Activated T-cell treated with anti-CD3 and anti-CD28 coated beads, Interleukin-2, amount 50 U/mL, for 4 hours (primary cell): ENCODE data around the gene ALDH1A1. TPM values are rescaled to one million over a fixed set of nuclear protein-coding genes. Genes with fewer than 3 reads are reported as not detected.

Source experiments
- ATAC-seq, 2 donors: fragments of 200-7000 bp; cut with Tn5 transposase; one replicate each; pipeline ENCODE4 v1.10.0; 2021
- DNase-seq: peaks from one replicate; pipeline ENCODE4 v3.0.0-alpha.2; 2020
- H3K27me3 Mint-ChIP-seq: one replicate; pipeline ENCODE4 v1.8.0; 2021; ENCODE audit warnings: low read depth, mixed read lengths
- H3K36me3 Mint-ChIP-seq: one replicate; pipeline ENCODE4 v1.8.0; 2022; ENCODE audit warnings: mixed read lengths; ENCODE audit not compliant: insufficient read depth
- H3K4me1 Mint-ChIP-seq: one replicate; pipeline ENCODE4 v1.8.0; 2021; ENCODE audit warnings: low read depth, mixed read lengths
- H3K4me3 Mint-ChIP-seq: one replicate; pipeline ENCODE4 v1.8.0; 2021; ENCODE audit warnings: mild to moderate bottlenecking, moderate library complexity, mixed read lengths
- H3K9me3 Mint-ChIP-seq: one replicate; pipeline ENCODE4 v1.8.0; 2021; ENCODE audit warnings: mixed read lengths
- total RNA-seq, 3 donors: library from RNA; stranded (reverse); gene quantifications; one replicate each; pipeline ENCODE4 v1.2.1, GENCODE V29; 2021

The ALDH1A1 gene
- total RNA-seq, 3 donors from 2014 or later: 0.16 to 0.35 (median 0.22) TPM

DNA sequence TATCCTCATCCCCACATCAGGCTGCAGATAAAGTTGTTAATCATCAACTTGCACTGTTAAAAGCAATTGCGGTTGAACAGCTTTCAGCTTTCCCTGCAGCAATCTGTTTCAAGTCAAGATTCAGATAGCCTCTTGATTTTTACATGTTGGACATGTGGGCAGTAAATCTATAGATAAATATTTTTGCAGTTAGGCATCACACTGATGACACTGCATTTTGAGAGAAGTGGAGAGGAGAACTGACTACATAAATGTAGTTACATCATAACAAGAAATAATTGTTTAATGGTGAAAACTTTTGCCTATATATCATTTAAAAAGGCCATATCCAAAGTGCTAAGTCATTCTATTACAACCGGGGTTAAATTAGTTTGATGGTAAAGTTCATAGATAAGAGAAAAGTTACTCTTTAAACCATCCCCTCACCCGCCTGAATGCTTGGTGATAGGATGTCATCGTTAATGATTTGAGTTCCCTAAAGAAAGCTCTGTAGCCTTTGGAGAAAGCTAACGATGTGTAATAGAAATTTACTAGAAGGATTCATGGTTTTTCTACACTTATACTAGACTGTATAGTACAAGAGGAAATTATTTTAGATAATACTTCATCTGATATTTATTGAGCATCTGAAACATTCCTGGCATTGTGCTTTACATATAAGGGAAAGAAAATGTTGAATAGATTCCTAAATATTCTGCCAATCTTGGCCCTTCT is 30.8 kb upstream of the ALDH1A1 start:
- no peaks in the 10 kb centered on the region for H3K4me1 Mint-ChIP-seq
- no peak for DNase-seq
- ATAC-seq: no peak
- H3K4me3 Mint-ChIP-seq: no peak overlapping the region
- H3K9me3 Mint-ChIP-seq: no peaks in the 10 kb centered on the region
- H3K36me3 Mint-ChIP-seq: no peaks in the 10 kb centered on the region
- H3K27me3 Mint-ChIP-seq: peaks cover 4% of the 10 kb centered on the region

DNA sequence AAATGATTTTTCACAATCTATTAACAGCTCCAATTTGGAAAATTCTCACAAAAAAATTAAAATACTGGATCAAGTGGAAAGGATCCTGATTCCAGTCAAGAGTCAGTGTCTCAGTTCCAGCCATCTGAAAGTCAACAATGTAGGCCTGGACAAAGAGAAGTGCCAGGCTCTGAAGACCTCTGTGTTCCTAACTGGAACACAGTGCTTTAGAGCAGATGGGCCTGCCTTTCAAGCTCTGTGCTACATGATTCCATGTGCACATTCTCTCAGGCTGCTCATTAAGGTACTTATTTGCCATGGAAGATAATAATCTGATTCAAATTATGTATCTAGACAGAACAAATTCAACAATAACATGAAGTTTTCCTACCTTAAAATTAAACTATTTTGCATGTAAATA is 30.2 kb upstream of the ALDH1A1 start:
- no peak overlapping the region for H3K4me3 Mint-ChIP-seq

DNA sequence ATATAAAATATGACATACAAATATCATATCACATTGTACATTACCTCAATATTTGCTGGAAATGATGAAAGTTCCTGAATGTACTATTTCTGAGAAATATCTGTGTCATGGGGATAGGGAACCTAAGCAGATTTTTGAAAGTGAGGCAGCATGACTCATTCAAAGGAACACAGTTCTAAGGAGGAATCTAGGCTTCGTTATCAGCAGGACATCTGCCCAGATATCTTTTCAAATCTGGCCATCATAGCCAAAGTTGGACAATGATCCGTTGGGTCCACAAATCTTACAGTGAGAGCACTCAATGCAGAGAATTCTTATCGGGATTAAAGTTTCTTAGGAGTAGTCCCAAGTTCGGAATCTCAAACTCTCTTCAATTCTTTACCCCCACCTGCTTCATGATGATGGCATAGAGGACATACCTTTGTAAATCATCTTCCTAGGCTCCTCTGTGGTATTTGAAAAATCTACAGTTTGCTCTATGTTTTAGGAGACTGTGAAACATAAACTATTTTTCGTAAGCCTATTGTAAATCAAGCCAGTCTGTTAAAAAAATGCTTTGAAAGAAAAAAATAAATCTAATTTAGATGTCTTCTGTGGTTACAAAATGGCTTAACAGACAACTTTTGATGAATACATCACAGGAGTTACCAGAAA is 29.4 kb upstream of the ALDH1A1 start:
- Mint-ChIP-seq H3K9me3 (no peaks in the 10 kb centered on the region), H3K27me3 (peaks cover 4% of the 10 kb centered on the region), H3K36me3 (no peaks in the 10 kb centered on the region), H3K4me1 (no peaks in the 10 kb centered on the region), H3K4me3 (no peak overlapping the region)
- ATAC-seq: no peak
- no peak for DNase-seq

More for the DNA sequence above, 30.2 kb upstream of the ALDH1A1 start:
- no peak for ATAC-seq
- no peaks in the 10 kb centered on the region for H3K36me3 Mint-ChIP-seq
- no peaks in the 10 kb centered on the region for H3K9me3 Mint-ChIP-seq
- no peaks in the 10 kb centered on the region for H3K4me1 Mint-ChIP-seq
- DNase-seq: no peak
- H3K27me3 Mint-ChIP-seq: peaks cover 4% of the 10 kb centered on the region

DNA sequence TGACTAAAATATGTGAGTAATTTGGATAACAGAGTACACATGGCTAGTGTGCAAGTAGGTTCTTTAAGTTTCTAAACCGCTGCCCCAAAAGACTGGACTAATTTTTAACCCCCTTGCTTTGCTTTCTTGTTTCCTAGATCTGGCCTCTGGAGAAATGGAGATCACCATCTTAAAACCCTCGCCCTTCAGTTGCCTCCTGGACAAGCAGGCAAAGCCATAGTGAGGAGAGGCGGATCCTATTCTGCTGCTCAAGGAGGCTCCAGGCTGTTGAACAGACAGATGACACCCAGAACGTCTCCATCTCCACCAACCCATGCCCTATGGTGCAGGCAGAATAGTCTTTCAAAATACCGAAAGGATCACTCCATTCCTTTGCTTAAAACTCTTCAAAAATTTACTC is 28.6 kb upstream of the ALDH1A1 start:
- no peaks in the 10 kb centered on the region for H3K4me1 Mint-ChIP-seq
- ATAC-seq: no peak

DNA sequence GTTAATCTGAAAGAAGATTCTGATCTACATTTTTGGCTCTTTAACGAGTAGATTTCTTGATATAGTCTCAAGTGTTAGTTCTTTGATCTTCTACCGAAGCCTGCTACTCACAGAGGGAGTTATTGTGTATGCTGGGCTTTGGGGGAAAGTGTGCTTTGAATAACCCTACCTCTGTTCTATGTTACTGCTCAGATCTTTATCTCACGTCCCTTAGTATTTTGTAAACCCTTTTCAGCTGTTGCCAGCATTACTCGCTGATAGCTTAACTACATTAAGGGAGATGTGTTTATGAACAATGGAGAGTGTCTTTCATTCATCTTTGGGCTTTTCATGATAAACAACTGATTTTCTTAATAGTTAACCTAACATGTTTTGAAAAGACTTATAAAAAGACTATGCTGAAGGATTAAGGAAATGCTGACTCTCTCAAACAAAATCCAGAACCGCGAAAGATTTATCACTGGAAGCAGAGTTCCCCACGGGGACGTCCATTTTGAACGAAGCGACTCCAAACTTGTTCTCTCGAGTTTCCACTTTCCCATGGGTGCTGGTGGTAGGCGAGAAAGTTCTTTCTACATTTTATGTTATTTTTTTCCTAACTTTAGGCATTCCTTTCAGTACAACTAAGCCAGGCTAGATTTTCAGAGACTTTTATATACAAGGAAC is 27.9 kb upstream of the ALDH1A1 start:
- DNase-seq (no peak), ATAC-seq (no peak)
- Mint-ChIP-seq H3K27me3 (peaks cover 2% of the 10 kb centered on the region), H3K4me3 (no peak overlapping the region), H3K4me1 (no peaks in the 10 kb centered on the region), H3K9me3 (no peaks in the 10 kb centered on the region), H3K36me3 (no peaks in the 10 kb centered on the region)

More for the DNA sequence above, 28.6 kb upstream of the ALDH1A1 start:
- no peaks in the 10 kb centered on the region for H3K9me3 Mint-ChIP-seq
- no peak overlapping the region for H3K4me3 Mint-ChIP-seq
- H3K36me3 Mint-ChIP-seq: no peaks in the 10 kb centered on the region
- DNase-seq: no peak
- H3K27me3 Mint-ChIP-seq: peaks cover 2% of the 10 kb centered on the region

- H3K36me3 Mint-ChIP-seq: no peaks in the 10 kb centered on the region
- no peak for DNase-seq
Measured at GRCh38 chr9:72980183-72980582, 27.3 kb upstream of the ALDH1A1 start.

DNA sequence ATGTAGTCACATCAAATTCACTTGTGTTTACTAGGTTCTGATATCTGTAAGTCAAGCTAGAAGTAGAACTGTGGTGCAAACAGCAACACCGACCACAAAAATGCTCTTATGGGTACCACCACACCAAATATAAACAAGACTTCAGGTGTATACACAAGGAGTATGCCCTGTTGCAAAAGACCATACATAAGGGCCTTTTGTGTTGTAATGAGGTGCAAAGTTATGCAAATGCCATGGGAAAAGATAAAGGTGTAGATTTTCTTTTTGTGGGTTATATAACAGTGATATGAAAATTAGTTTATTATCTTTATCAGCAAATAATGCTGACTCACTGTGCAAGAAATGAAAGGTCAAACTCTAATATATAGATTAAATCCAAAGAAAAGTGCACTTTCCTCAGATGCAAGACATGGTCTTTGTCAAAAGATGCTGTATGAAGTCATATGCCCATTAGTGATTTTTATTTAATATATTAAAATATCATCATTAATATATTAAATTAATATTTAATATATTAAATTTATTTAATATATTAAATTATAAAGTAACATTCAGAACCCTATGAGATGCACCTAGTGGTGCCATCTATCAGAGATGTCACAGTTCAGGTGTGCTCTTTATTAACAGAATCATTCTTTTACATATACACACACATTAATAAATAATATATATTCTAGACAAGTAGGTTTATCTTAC is 26.7 kb upstream of the ALDH1A1 start:
- H3K27me3 Mint-ChIP-seq: peaks cover 2% of the 10 kb centered on the region
- ATAC-seq (no peak), DNase-seq (no peak)
- H3K4me1 Mint-ChIP-seq: no peaks in the 10 kb centered on the region
- no peak overlapping the region for H3K4me3 Mint-ChIP-seq
- H3K9me3 Mint-ChIP-seq: no peaks in the 10 kb centered on the region
- no peaks in the 10 kb centered on the region for H3K36me3 Mint-ChIP-seq

More at GRCh38 chr9:72980183-72980582, 27.3 kb upstream of the ALDH1A1 start:
- no peaks in the 10 kb centered on the region for H3K4me1 Mint-ChIP-seq
- H3K4me3 Mint-ChIP-seq: no peak overlapping the region
- peaks cover 2% of the 10 kb centered on the region for H3K27me3 Mint-ChIP-seq
- H3K9me3 Mint-ChIP-seq: no peaks in the 10 kb centered on the region
- ATAC-seq: no peak

- ATAC-seq: no peak
- H3K4me3 Mint-ChIP-seq: no peak overlapping the region
- no peaks in the 10 kb centered on the region for H3K36me3 Mint-ChIP-seq
- H3K4me1 Mint-ChIP-seq: no peaks in the 10 kb centered on the region
- no peaks in the 10 kb centered on the region for H3K9me3 Mint-ChIP-seq
- no peak for DNase-seq
- peaks cover 6% of the 10 kb centered on the region for H3K27me3 Mint-ChIP-seq
Measured at GRCh38 chr9:72978744-72979143, 25.9 kb upstream of the ALDH1A1 start.

GRCh38 chr9:72977670-72978069 is 24.8 kb upstream of the ALDH1A1 start:
- DNase-seq (no peak), ATAC-seq (no peak)
- no peaks in the 10 kb centered on the region for H3K4me1 Mint-ChIP-seq
- H3K4me3 Mint-ChIP-seq: no peak overlapping the region
- H3K9me3 Mint-ChIP-seq: no peaks in the 10 kb centered on the region
- peaks cover 8% of the 10 kb centered on the region for H3K27me3 Mint-ChIP-seq
- H3K36me3 Mint-ChIP-seq: no peaks in the 10 kb centered on the region

GRCh38 chr9:72974501-72974900 is 21.6 kb upstream of the ALDH1A1 start:
- H3K4me1 Mint-ChIP-seq: no peaks in the 10 kb centered on the region
- ATAC-seq: no peak
- H3K27me3 Mint-ChIP-seq: peaks cover 6% of the 10 kb centered on the region
- no peak for DNase-seq
- no peaks in the 10 kb centered on the region for H3K36me3 Mint-ChIP-seq
- H3K4me3 Mint-ChIP-seq: no peak overlapping the region
- no peaks in the 10 kb centered on the region for H3K9me3 Mint-ChIP-seq

DNA sequence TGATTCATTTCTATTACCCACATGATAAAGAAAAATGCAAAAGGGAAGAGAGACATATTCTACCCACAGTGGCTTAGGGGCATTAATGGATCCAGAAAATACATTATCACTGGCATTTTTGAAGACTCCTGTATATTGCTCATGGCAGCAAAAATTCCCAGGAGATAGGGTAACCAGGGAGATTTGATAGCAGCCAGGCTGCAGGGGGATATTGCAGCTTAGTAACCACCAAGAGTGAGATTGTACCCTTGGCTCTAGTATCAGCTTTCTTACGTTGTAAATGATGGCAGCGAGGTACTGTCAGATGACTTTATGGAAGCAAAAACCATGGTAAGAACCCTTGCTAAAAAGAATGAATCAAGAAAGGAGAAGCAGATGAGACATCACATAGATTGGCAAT is 19.8 kb upstream of the ALDH1A1 start:
- ATAC-seq (no peak), DNase-seq (no peak)

DNA sequence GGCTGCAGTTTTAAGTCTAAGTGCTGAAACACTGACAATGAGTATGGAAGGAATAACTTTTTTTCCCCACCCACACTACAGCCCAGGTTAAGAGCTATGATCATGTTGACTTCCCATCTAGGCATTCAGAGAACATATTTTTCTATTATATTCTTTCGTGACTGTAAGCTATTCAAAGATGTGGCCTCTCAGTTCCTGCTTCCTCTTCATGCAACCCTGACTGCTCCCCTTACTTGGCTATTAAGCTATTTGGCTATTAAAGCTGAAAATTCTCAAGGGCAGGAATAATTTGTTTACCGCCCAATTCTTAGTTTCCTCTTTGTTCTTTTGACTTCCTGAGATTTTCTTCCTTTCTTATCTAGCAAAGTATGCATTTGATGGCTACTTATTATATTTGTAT is 18.6 kb upstream of the ALDH1A1 start:
- Mint-ChIP-seq H3K9me3 (no peaks in the 10 kb centered on the region), H3K4me1 (no peaks in the 10 kb centered on the region), H3K27me3 (peaks cover 6% of the 10 kb centered on the region), H3K4me3 (no peak overlapping the region), H3K36me3 (no peaks in the 10 kb centered on the region)
- ATAC-seq: no peak
- DNase-seq: no peak

More for the DNA sequence above, 19.8 kb upstream of the ALDH1A1 start:
- Mint-ChIP-seq H3K4me3 (no peak overlapping the region), H3K36me3 (no peaks in the 10 kb centered on the region), H3K27me3 (peaks cover 6% of the 10 kb centered on the region), H3K4me1 (no peaks in the 10 kb centered on the region), H3K9me3 (no peaks in the 10 kb centered on the region)

- Mint-ChIP-seq H3K4me1 (no peaks in the 10 kb centered on the region), H3K27me3 (peaks cover 8% of the 10 kb centered on the region), H3K36me3 (no peaks in the 10 kb centered on the region), H3K4me3 (no peak overlapping the region), H3K9me3 (peaks cover 11% of the 10 kb centered on the region)
- no peak for ATAC-seq
- DNase-seq: no peak
Measured at GRCh38 chr9:72960446-72960845, 7.6 kb upstream of the ALDH1A1 start.

DNA sequence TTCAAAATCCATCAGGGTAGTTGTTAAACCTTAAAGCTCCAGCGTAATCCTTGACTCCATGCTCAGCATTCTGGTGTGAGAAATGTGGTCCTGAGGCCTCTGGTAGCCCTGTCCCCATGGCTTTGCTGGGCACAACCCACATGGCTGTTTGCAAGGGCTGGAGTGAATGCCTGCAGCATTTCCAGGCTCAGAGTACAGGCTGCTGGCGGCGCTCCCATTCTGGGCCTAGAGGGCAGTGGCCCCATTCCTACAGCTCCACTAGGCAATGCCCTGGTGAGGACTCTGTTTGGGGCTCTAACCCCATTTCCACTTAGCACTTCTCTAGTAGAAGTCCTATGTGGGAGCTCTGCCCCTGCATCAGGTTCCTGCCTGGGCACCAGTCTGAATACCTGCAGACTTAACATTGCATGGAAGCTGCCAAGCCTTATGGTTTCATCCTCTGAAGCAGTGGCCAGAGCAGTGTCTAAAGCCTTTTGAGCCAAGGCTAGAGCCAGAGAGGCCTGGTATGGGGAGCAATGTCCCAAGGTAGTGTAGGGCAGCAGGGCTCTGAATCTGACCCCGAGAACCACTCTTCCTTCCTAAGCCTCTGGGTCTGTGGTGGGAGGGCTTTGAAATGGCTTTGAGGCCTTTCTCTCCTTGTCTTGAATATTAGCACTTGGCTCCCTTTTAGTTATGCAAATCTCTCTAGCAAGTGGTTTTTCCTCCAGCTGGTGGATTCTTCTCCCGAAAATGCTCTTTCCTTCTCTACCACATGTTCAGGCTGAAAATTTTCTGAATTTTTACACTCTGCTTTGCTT is 5.8 kb upstream of the ALDH1A1 start:
- ATAC-seq (no peak), DNase-seq (no peak)
- peaks cover 11% of the 10 kb centered on the region for H3K9me3 Mint-ChIP-seq
- no peaks in the 10 kb centered on the region for H3K36me3 Mint-ChIP-seq
- no peaks in the 10 kb centered on the region for H3K4me1 Mint-ChIP-seq
- no peak overlapping the region for H3K4me3 Mint-ChIP-seq
- peaks cover 17% of the 10 kb centered on the region for H3K27me3 Mint-ChIP-seq
